Gastrocnemius medialis (tissue), 4 donors: ENCODE results near the gene CCDC38. TPM values are rescaled to one million over a fixed set of nuclear protein-coding genes. Genes with fewer than 3 reads are reported as not detected.

ENCODE experiments used
- ATAC-seq, 2 donors: fragments of 150-250 bp; one replicate each; pipeline ENCODE4 v1.9.1; 2016
- DNase-seq, 2 donors: peaks; one replicate each; pipeline ENCODE4 v3.0.0-alpha.2; 2019
- H3K27ac ChIP-seq, 4 donors: fragments of 200-600 bp; sonication (generic); 1 replicate in 1 of 4; 2 replicates in 3 of 4; pipeline ENCODE4 v1.5.1; 2016 to 2018; ENCODE audit warnings: mild to moderate bottlenecking in 2 of 4, moderate library complexity in 1 of 4
- H3K27me3 ChIP-seq, 3 donors: fragments of 200-600 bp; sonication (generic) in 2 of 3; 1 replicate in 1 of 3; 2 replicates in 2 of 3; pipeline versions ENCODE4 v1.5.1 to v1.6.0; 2016 to 2019; ENCODE audit warnings: mild to moderate bottlenecking in 1 of 3, moderate library complexity in 1 of 3
- H3K36me3 ChIP-seq, 2 donors: fragments of 200-600 bp; sonication (generic) in 1 of 2; one replicate each; pipeline ENCODE4 v1.5.1; 2017 to 2018
- H3K4me1 ChIP-seq, 2 donors: fragments of 200-600 bp; sonication (generic) in 1 of 2; one replicate each; pipeline ENCODE4 v1.5.1; 2016 to 2017; ENCODE audit warnings: mild to moderate bottlenecking in 2 of 2
- H3K4me3 ChIP-seq, 4 donors: fragments of 200-600 bp; sonication (generic) in 3 of 4; 1 replicate in 1 of 4; 2 replicates in 3 of 4; pipeline ENCODE4 v1.5.1; 2016 to 2019; ENCODE audit warnings: mild to moderate bottlenecking in 2 of 4
- H3K9me3 ChIP-seq, 3 donors: fragments of 200-600 bp; sonication (generic) in 2 of 3; 1 replicate in 1 of 3; 2 replicates in 2 of 3; pipeline ENCODE4 v1.5.1; 2016 to 2019
- CTCF ChIP-seq, 5 experiments: fragments of 450-650 bp in 3 of 5; fragments of 200-600 bp in 2 of 5; sonication (generic) in 2 of 5; IDR thresholded peaks in 4 of 5; conservative IDR thresholded peaks in 1 of 5; 1 replicate in 4 of 5; 2 replicates in 1 of 5; pipeline ENCODE4 v1.5.1; 2016 to 2019; ENCODE audit warnings: antibody characterized with exemption in 5 of 5, mild to moderate bottlenecking in 3 of 5, moderate library complexity in 3 of 5
- POLR2A ChIP-seq, 2 donors: fragments of 450-650 bp; IDR thresholded peaks; one replicate each; pipeline ENCODE4 v1.6.1; 2017; ENCODE audit warnings: antibody characterized with exemption in 2 of 2, mild to moderate bottlenecking in 2 of 2, moderate library complexity in 2 of 2
- in situ Hi-C, 4 donors: fragments of 200-750 bp; cut with MboI; loops; one replicate each; pipeline versions ENCODE4 v1.15.0 to v1.8.0; 2017; ENCODE audit warnings: low sequenced_read_pairs in 4 of 4
- intact Hi-C: fragments of 100-400 bp; cut with DNase I; formaldehyde crosslinking; loops from one replicate; pipeline ENCODE4 v1.15.1; 2023; ENCODE audit warnings: low total_unique reads
- total RNA-seq, 4 donors: library from RNA; depleted of rRNA; stranded (reverse); fragments of >200 nt; gene quantifications; one replicate each; pipeline versions ENCODE4 v1.1.0 to v1.2.3, GENCODE V29; 2016

CCDC38 gene
- total RNA-seq, 4 donors from 2014 or later = not detected

- in situ Hi-C loops (no loop called here), intact Hi-C loops (no loop called here)
- no peak overlapping the region for H3K27ac ChIP-seq
- H3K4me3 ChIP-seq = no peak overlapping the region
- TF ChIP-seq POLR2A (IDR thresholded peaks at IDR 0.05) (no peak), CTCF (IDR thresholded peaks at IDR 0.05 in 4 of 5, conservative IDR thresholded peaks at IDR 0.05 in 1 of 5) (no peak)
- no peak for ATAC-seq
- no peak for DNase-seq
- H3K27me3 ChIP-seq = no peaks in the 10 kb centered on the region
- H3K4me1 ChIP-seq = no peaks in the 10 kb centered on the region
- H3K36me3 ChIP-seq = peaks cover 0 to 5% of the 10 kb centered on the region in 2 donors
- H3K9me3 ChIP-seq = no peaks in the 10 kb centered on the region
Measured at GRCh38 chr12:95967301-95967700, 24.9 kb upstream of the CCDC38 start.

- no peaks in the 10 kb centered on the region for H3K9me3 ChIP-seq
- H3K27me3 ChIP-seq = no peaks in the 10 kb centered on the region
- no peak for TF ChIP-seq CTCF (IDR thresholded peaks at IDR 0.05 in 4 of 5, conservative IDR thresholded peaks at IDR 0.05 in 1 of 5)
- no peak for TF ChIP-seq POLR2A (IDR thresholded peaks at IDR 0.05)
- no peak for ATAC-seq
- in situ Hi-C loops = no loop called here
- no peaks in the 10 kb centered on the region for H3K4me1 ChIP-seq
- no peak overlapping the region for H3K4me3 ChIP-seq
- intact Hi-C loops = no loop called here
- H3K36me3 ChIP-seq = peaks cover 0 to 5% of the 10 kb centered on the region in 2 donors
- DNase-seq = no peak
- no peak overlapping the region for H3K27ac ChIP-seq
Measured at GRCh38 chr12:95966287-95966870, 24.0 kb upstream of the CCDC38 start.

- ATAC-seq = no peak
- intact Hi-C loops (no loop called here), in situ Hi-C loops (no loop called here)
- no peaks in the 10 kb centered on the region for H3K9me3 ChIP-seq
- H3K36me3 ChIP-seq = peaks cover 0 to 5% of the 10 kb centered on the region in 2 donors
- no peak for DNase-seq
- TF ChIP-seq CTCF (IDR thresholded peaks at IDR 0.05 in 4 of 5, conservative IDR thresholded peaks at IDR 0.05 in 1 of 5) (no peak), POLR2A (IDR thresholded peaks at IDR 0.05) (no peak)
- H3K4me1 ChIP-seq = no peaks in the 10 kb centered on the region
- H3K27me3 ChIP-seq = no peaks in the 10 kb centered on the region
- H3K27ac ChIP-seq = no peak overlapping the region
- H3K4me3 ChIP-seq = no peak overlapping the region
Measured at GRCh38 chr12:95963096-95963495, 20.7 kb upstream of the CCDC38 start.

- DNase-seq (no peak), ATAC-seq (no peak)
- Histone ChIP-seq H3K36me3 (peaks cover 0 to 5% of the 10 kb centered on the region in 2 donors), H3K27ac (no peak overlapping the region), H3K4me3 (no peak overlapping the region), H3K27me3 (no peaks in the 10 kb centered on the region), H3K4me1 (no peaks in the 10 kb centered on the region), H3K9me3 (no peaks in the 10 kb centered on the region)
- TF ChIP-seq POLR2A (IDR thresholded peaks at IDR 0.05) (no peak), CTCF (IDR thresholded peaks at IDR 0.05 in 4 of 5, conservative IDR thresholded peaks at IDR 0.05 in 1 of 5) (no peak)
- in situ Hi-C loops (no loop called here), intact Hi-C loops (no loop called here)
Measured at GRCh38 chr12:95962222-95962621, 19.8 kb upstream of the CCDC38 start.

GRCh38 chr12:95960241-95960640, 17.8 kb upstream of the CCDC38 start:
- no peaks in the 10 kb centered on the region for H3K9me3 ChIP-seq
- no peaks in the 10 kb centered on the region for H3K27me3 ChIP-seq
- TF ChIP-seq CTCF (IDR thresholded peaks at IDR 0.05 in 4 of 5, conservative IDR thresholded peaks at IDR 0.05 in 1 of 5) (no peak), POLR2A (IDR thresholded peaks at IDR 0.05) (no peak)
- H3K4me1 ChIP-seq = no peaks in the 10 kb centered on the region
- no peak overlapping the region for H3K4me3 ChIP-seq
- no peak overlapping the region for H3K27ac ChIP-seq
- no peak for DNase-seq
- intact Hi-C loops = no loop called here
- H3K36me3 ChIP-seq = no peaks in the 10 kb centered on the region
- in situ Hi-C loops = no loop called here
- no peak for ATAC-seq
